K562 (cell line): ENCODE results near the gene ACER3. TPM values are rescaled to one million over a fixed set of nuclear protein-coding genes. Genes with fewer than 3 reads are reported as not detected.

ENCODE experiments used
- FOXA3 ChIP-seq, 2 experiments: fragments of 450-650 bp in 1 of 2; sonication (generic) in 1 of 2; formaldehyde crosslinking; IDR thresholded peaks in 1 of 2; conservative IDR thresholded peaks in 1 of 2; 2 replicates each; pipeline versions ENCODE4 v1.4.0 to v1.8.0; 2020 to 2022; ENCODE audit warnings: mild to moderate bottlenecking in 2 of 2, missing genetic modification reagents in 1 of 2
- GATAD2A ChIP-seq: fragments of 450-650 bp; IDR thresholded peaks from 2 replicates; pipeline ENCODE4 v1.6.1; 2017
- HDAC1 ChIP-seq, 2 experiments: fragments of 450-650 bp; IDR thresholded peaks; 2 replicates each; pipeline ENCODE4 v1.6.1; 2016 to 2017; ENCODE audit warnings: inconsistent platforms in 1 of 2, mild to moderate bottlenecking in 1 of 2, moderate library complexity in 1 of 2
- MAFK ChIP-seq: IDR thresholded peaks from 2 replicates; pipeline ENCODE4 v1.6.1; 2011; ENCODE audit warnings: low read length, improper control_type of control experiment
- NCOR1 ChIP-seq: fragments of 450-650 bp; IDR thresholded peaks from 2 replicates; pipeline ENCODE4 v1.6.1; 2016; ENCODE audit warnings: mild to moderate bottlenecking, moderate library complexity
- OTX1 ChIP-seq: fragments of 450-650 bp; formaldehyde crosslinking; IDR thresholded peaks from 2 replicates; pipeline ENCODE4 v1.4.0; 2022; ENCODE audit warnings: mild to moderate bottlenecking
- SMARCA5 ChIP-seq: fragments of 450-650 bp; IDR thresholded peaks from 2 replicates; pipeline ENCODE4 v1.6.1; 2016
- SMARCB1 ChIP-seq: IDR thresholded peaks from 2 replicates; pipeline ENCODE4 v1.6.1; 2011; ENCODE audit warnings: improper control_type of control experiment, low read depth; ENCODE audit not compliant: insufficient read length
- SUPT5H ChIP-seq: fragments of 450-650 bp; IDR thresholded peaks from 2 replicates; pipeline ENCODE4 v1.6.1; 2016
- TAL1 ChIP-seq: fragments of 450-650 bp; IDR thresholded peaks from 2 replicates; pipeline ENCODE4 v1.6.1; 2016; ENCODE audit warnings: mild to moderate bottlenecking
- TCF3 ChIP-seq: sonication (generic); formaldehyde crosslinking; IDR thresholded peaks from 2 replicates; pipeline ENCODE4 v1.4.0; 2020; ENCODE audit warnings: mild to moderate bottlenecking, missing genetic modification reagents
- ZNF143 ChIP-seq: sonication (generic); formaldehyde crosslinking; IDR thresholded peaks from 2 replicates; pipeline ENCODE4 v1.9.0; 2022; ENCODE audit warnings: mild to moderate bottlenecking, missing genetic modification reagents
- ZNF184 ChIP-seq: sonication (generic); formaldehyde crosslinking; IDR thresholded peaks from 2 replicates; pipeline ENCODE4 v1.5.0; 2020; ENCODE audit warnings: missing genetic modification reagents
- ZNF217 ChIP-seq: sonication (generic); formaldehyde crosslinking; IDR thresholded peaks from 2 replicates; pipeline ENCODE4 v1.8.0; 2022; ENCODE audit warnings: mild to moderate bottlenecking, missing genetic modification reagents
- ZNF274 ChIP-seq: IDR thresholded peaks from 2 replicates; pipeline ENCODE4 v1.6.1; 2011; ENCODE audit warnings: low read depth, mild to moderate bottlenecking, low read length, moderate library complexity, borderline replicate concordance
- polyA plus RNA-seq, 8 experiments: library from polyadenylated mRNA; depleted of rRNA in 4 of 8; stranded (reverse) in 5 of 8; unstranded in 3 of 8; fragments of >200 nt; fragmentation: Nextera tagmentation in 2 of 8; fragmentation: Illumina TruSeq in 1 of 8; extraction: Ambion mirVana in 2 of 8; extraction: Trizol in 1 of 8; gene quantifications; 2 replicates each; pipeline versions ENCODE4 v1.2.1 to v1.2.3, GENCODE V29; 2011 to 2014; ENCODE audit warnings: inconsistent platforms in 1 of 8, missing spikeins in 1 of 8
- total RNA-seq, 7 experiments: library from RNA; depleted of rRNA in 6 of 7; stranded (reverse); fragments of >200 nt in 6 of 7; fragmentation: Illumina TruSeq in 2 of 7; extraction: Trizol in 2 of 7; gene quantifications; 2 replicates each; pipeline versions ENCODE4 v1.2.1 to v1.2.3, GENCODE V29; 2011 to 2021; ENCODE audit warnings: low replicate concordance in 1 of 7
- TF ChIP-seq, protein P1 (sequence below): sonication (generic); formaldehyde crosslinking; IDR thresholded peaks from 2 replicates; pipeline ENCODE4 v1.9.0; 2022; ENCODE audit warnings: mild to moderate bottlenecking, missing genetic modification reagents
- TF ChIP-seq, protein P2 (sequence below): sonication (generic); formaldehyde crosslinking; IDR thresholded peaks from 2 replicates; pipeline ENCODE4 v1.8.0; 2022; ENCODE audit warnings: mild to moderate bottlenecking, missing genetic modification reagents
- TF ChIP-seq, protein P3 (sequence below): fragments of 450-650 bp; formaldehyde crosslinking; IDR thresholded peaks from 2 replicates; pipeline ENCODE4 v1.4.0; 2020; ENCODE audit warnings: mild to moderate bottlenecking
- TF ChIP-seq, protein P4 (sequence below): fragments of 450-650 bp; IDR thresholded peaks from 2 replicates; pipeline ENCODE4 v1.6.1; 2016
- TF ChIP-seq, protein P5 (sequence below): fragments of 450-650 bp; IDR thresholded peaks from 2 replicates; pipeline ENCODE4 v1.6.1; 2017; ENCODE audit warnings: antibody characterized with exemption
- TF ChIP-seq, protein P6 (sequence below): IDR thresholded peaks from 3 replicates; pipeline ENCODE4 v1.6.1; 2011; ENCODE audit warnings: borderline replicate concordance, mild to moderate bottlenecking, moderate library complexity; ENCODE audit not compliant: insufficient read length; ENCODE audit errors: extremely low read depth

The ACER3 gene
- total and polyA plus RNA-seq, 9 of the 15 experiments (the other 6 are each of a cell fraction or from before 2014, with no cell fraction given): 2.0 to 23.8 (median 9.5) TPM

DNA sequence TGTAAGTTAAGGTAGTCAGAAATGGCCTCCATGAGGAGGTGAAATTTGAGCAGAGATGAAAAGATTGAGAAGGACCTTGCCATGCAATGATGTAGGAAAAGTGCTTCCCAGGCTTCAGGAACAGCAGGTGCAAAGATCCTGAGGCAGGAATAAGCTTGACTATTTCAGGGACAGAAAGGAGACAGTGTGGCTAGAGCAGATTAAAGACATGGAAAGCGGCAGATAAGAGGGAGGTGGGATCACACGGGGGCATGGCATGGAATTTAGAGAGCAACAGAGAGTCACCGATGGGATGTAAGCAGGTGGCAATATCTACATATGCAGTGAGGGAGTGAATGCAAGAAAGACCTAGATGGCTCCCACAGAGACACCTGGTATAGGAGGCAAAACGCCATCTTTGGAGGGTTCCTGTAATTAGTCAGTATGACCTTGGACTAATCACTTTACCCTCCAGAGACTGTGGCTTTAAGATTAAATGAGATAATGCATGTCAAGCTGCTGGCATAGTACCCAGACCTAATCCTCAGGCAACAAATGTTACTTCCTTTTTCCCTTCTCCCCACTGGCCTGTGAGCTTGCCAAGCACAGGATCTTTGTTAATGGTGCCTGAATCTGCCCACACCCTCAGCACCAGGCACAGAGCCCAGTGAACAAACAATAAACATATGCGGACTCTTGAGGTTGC lies 24.6 kb upstream of the ACER3 start (continued):
- TF ChIP-seq, protein P1, sequence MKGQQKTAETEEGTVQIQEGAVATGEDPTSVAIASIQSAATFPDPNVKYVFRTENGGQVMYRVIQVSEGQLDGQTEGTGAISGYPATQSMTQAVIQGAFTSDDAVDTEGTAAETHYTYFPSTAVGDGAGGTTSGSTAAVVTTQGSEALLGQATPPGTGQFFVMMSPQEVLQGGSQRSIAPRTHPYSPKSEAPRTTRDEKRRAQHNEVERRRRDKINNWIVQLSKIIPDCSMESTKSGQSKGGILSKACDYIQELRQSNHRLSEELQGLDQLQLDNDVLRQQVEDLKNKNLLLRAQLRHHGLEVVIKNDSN (CRISPR knock-in tag): no peak
- peak; percentile 30; the same call in 1 of the 2 replicates for TF ChIP-seq NCOR1
- no peak for TF ChIP-seq ZNF274
- TF ChIP-seq ZNF184 (CRISPR knock-in tag): no peak
- no peak for TF ChIP-seq ZNF143 (CRISPR knock-in tag)
- 0 out of 4 replicates have a peak, but pooled peaks of 1 of the 2 experiments have one; percentile 34 for TF ChIP-seq HDAC1 (IDR thresholded peaks at IDR 0.05)
- peak; percentile 31 for TF ChIP-seq SMARCB1
- TF ChIP-seq, protein P2, sequence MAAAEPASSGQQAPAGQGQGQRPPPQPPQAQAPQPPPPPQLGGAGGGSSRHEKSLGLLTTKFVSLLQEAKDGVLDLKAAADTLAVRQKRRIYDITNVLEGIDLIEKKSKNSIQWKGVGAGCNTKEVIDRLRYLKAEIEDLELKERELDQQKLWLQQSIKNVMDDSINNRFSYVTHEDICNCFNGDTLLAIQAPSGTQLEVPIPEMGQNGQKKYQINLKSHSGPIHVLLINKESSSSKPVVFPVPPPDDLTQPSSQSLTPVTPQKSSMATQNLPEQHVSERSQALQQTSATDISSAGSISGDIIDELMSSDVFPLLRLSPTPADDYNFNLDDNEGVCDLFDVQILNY (CRISPR knock-in tag): no peak
- TF ChIP-seq TCF3 (CRISPR knock-in tag): peak; percentile 39; the same call in 1 of the 2 replicates
- TF ChIP-seq SMARCA5: peak; percentile 64; the same call in 1 of the 2 replicates
- TF ChIP-seq, protein P3, sequence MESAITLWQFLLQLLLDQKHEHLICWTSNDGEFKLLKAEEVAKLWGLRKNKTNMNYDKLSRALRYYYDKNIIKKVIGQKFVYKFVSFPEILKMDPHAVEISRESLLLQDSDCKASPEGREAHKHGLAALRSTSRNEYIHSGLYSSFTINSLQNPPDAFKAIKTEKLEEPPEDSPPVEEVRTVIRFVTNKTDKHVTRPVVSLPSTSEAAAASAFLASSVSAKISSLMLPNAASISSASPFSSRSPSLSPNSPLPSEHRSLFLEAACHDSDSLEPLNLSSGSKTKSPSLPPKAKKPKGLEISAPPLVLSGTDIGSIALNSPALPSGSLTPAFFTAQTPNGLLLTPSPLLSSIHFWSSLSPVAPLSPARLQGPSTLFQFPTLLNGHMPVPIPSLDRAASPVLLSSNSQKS (CRISPR knock-in tag): no peak
- no peak for TF ChIP-seq MAFK
- TF ChIP-seq, protein P4, sequence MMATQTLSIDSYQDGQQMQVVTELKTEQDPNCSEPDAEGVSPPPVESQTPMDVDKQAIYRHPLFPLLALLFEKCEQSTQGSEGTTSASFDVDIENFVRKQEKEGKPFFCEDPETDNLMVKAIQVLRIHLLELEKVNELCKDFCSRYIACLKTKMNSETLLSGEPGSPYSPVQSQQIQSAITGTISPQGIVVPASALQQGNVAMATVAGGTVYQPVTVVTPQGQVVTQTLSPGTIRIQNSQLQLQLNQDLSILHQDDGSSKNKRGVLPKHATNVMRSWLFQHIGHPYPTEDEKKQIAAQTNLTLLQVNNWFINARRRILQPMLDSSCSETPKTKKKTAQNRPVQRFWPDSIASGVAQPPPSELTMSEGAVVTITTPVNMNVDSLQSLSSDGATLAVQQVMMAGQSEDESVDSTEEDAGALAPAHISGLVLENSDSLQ: no peak
- no peak for TF ChIP-seq GATAD2A
- no peak for TF ChIP-seq ZNF217 (CRISPR knock-in tag)
- TF ChIP-seq, protein P5, sequence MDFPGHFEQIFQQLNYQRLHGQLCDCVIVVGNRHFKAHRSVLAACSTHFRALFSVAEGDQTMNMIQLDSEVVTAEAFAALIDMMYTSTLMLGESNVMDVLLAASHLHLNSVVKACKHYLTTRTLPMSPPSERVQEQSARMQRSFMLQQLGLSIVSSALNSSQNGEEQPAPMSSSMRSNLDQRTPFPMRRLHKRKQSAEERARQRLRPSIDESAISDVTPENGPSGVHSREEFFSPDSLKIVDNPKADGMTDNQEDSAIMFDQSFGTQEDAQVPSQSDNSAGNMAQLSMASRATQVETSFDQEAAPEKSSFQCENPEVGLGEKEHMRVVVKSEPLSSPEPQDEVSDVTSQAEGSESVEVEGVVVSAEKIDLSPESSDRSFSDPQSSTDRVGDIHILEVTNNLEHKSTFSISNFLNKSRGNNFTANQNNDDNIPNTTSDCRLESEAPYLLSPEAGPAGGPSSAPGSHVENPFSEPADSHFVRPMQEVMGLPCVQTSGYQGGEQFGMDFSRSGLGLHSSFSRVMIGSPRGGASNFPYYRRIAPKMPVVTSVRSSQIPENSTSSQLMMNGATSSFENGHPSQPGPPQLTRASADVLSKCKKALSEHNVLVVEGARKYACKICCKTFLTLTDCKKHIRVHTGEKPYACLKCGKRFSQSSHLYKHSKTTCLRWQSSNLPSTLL: no peak
- no peak for TF ChIP-seq SUPT5H
- no peak for TF ChIP-seq FOXA3 (CRISPR knock-in tag; conservative IDR thresholded peaks at IDR 0.05 in 1 of 2, IDR thresholded peaks at IDR 0.05 in 1 of 2)
- TF ChIP-seq, protein P6, sequence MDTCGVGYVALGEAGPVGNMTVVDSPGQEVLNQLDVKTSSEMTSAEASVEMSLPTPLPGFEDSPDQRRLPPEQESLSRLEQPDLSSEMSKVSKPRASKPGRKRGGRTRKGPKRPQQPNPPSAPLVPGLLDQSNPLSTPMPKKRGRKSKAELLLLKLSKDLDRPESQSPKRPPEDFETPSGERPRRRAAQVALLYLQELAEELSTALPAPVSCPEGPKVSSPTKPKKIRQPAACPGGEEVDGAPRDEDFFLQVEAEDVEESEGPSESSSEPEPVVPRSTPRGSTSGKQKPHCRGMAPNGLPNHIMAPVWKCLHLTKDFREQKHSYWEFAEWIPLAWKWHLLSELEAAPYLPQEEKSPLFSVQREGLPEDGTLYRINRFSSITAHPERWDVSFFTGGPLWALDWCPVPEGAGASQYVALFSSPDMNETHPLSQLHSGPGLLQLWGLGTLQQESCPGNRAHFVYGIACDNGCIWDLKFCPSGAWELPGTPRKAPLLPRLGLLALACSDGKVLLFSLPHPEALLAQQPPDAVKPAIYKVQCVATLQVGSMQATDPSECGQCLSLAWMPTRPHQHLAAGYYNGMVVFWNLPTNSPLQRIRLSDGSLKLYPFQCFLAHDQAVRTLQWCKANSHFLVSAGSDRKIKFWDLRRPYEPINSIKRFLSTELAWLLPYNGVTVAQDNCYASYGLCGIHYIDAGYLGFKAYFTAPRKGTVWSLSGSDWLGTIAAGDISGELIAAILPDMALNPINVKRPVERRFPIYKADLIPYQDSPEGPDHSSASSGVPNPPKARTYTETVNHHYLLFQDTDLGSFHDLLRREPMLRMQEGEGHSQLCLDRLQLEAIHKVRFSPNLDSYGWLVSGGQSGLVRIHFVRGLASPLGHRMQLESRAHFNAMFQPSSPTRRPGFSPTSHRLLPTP: no peak
- TF ChIP-seq TAL1: peak; percentile 42; the same call in 1 of the 2 replicates
- TF ChIP-seq OTX1: no peak
